Mesenchymal stem cell (in vitro differentiated cells and primary cell): ENCODE data around the gene ANP32A.
"Not testable (repeated sequence)": the region's sequence is repeated elsewhere in the genome, so short reads cannot be mapped to it uniquely, and the experiment has no call there.

ENCODE experiments used
- DNase-seq: peaks from one replicate; pipeline ENCODE4 v3.0.0-alpha.2; 2013
- H2AFZ ChIP-seq: one replicate; pipeline ENCODE4 v1.6.1; 2013; ENCODE audit warnings: low read depth, mild to moderate bottlenecking, control low read depth, inconsistent platforms, low read length, moderate library complexity
- H2AK5ac ChIP-seq: 2 replicates; pipeline ENCODE4 v1.6.1; 2013; ENCODE audit warnings: low read length, moderate library complexity, mild to moderate bottlenecking, inconsistent platforms; ENCODE audit not compliant: severe bottlenecking
- H2BK120ac ChIP-seq: one replicate; pipeline ENCODE4 v1.6.1; 2013; ENCODE audit warnings: low read depth, mild to moderate bottlenecking, inconsistent platforms, low read length, moderate library complexity
- H2BK12ac ChIP-seq, 2 experiments: one replicate each; pipeline ENCODE4 v1.6.1; 2013; ENCODE audit warnings: inconsistent platforms in 2 of 2, low read length in 2 of 2, mild to moderate bottlenecking in 2 of 2, moderate library complexity in 2 of 2, control low read depth in 1 of 2
- H2BK15ac ChIP-seq: one replicate; pipeline ENCODE4 v1.6.1; 2013; ENCODE audit warnings: mild to moderate bottlenecking, low read depth, inconsistent platforms; ENCODE audit not compliant: poor library complexity, severe bottlenecking
- H2BK5ac ChIP-seq: 2 replicates; pipeline ENCODE4 v1.6.1; 2013; ENCODE audit warnings: low read depth, mild to moderate bottlenecking, low read length, control low read depth, inconsistent platforms; ENCODE audit not compliant: poor library complexity, severe bottlenecking
- H3K14ac ChIP-seq, 2 experiments: one replicate each; pipeline ENCODE4 v1.6.1; 2013; ENCODE audit warnings: inconsistent platforms in 2 of 2, low read length in 2 of 2, control low read depth in 1 of 2, mild to moderate bottlenecking in 1 of 2, moderate library complexity in 1 of 2
- H3K18ac ChIP-seq, 2 experiments: one replicate each; pipeline ENCODE4 v1.6.1; 2013; ENCODE audit warnings: inconsistent platforms in 2 of 2, low read length in 2 of 2, control low read depth in 1 of 2, low read depth in 1 of 2, mild to moderate bottlenecking in 1 of 2
- H3K23ac ChIP-seq, 2 experiments: one replicate each; pipeline ENCODE4 v1.6.1; 2013; ENCODE audit warnings: inconsistent platforms in 2 of 2, low read length in 2 of 2, mild to moderate bottlenecking in 2 of 2, moderate library complexity in 2 of 2, control low read depth in 1 of 2
- H3K27ac ChIP-seq: 2 replicates; pipeline ENCODE4 v1.5.1; 2013; ENCODE audit warnings: mild to moderate bottlenecking, moderate library complexity, low read length, control low read depth, inconsistent platforms; ENCODE audit not compliant: poor library complexity, severe bottlenecking
- H3K27me3 ChIP-seq, 2 experiments: 2 replicates each; pipeline versions ENCODE4 v1.6.1 to v1.7.0; 2013; ENCODE audit warnings: low read length in 2 of 2, mild to moderate bottlenecking in 2 of 2, moderate library complexity in 2 of 2, control low read depth in 1 of 2, inconsistent platforms in 1 of 2; ENCODE audit not compliant: control insufficient read depth in 1 of 2, insufficient read depth in 1 of 2
- H3K36me3 ChIP-seq, 2 experiments: 2 replicates each; pipeline versions ENCODE4 v1.6.1 to v1.7.0; 2013; ENCODE audit warnings: low read length in 2 of 2, control low read depth in 1 of 2, inconsistent platforms in 1 of 2, low read depth in 1 of 2, mild to moderate bottlenecking in 1 of 2; ENCODE audit not compliant: insufficient read depth in 2 of 2, control insufficient read depth in 1 of 2
- H3K4ac ChIP-seq, 2 experiments: one replicate each; pipeline ENCODE4 v1.6.1; 2013; ENCODE audit warnings: inconsistent platforms in 2 of 2, low read length in 2 of 2, mild to moderate bottlenecking in 2 of 2, moderate library complexity in 2 of 2, control low read depth in 1 of 2, low read depth in 1 of 2
- H3K4me1 ChIP-seq: 2 replicates; pipeline ENCODE4 v1.6.1; 2013; ENCODE audit warnings: low read depth, low read length, control low read depth; ENCODE audit not compliant: control insufficient read depth, insufficient read depth
- H3K4me2 ChIP-seq: 2 replicates; pipeline ENCODE4 v1.6.1; 2013; ENCODE audit warnings: low read length, mild to moderate bottlenecking, inconsistent platforms; ENCODE audit not compliant: poor library complexity, severe bottlenecking
- H3K4me3 ChIP-seq, 2 experiments: 2 replicates each; pipeline versions ENCODE4 v1.5.1 to v1.7.0; 2013; ENCODE audit warnings: low read length in 2 of 2, mild to moderate bottlenecking in 2 of 2, control low read depth in 1 of 2, low read depth in 1 of 2; ENCODE audit not compliant: insufficient read depth in 1 of 2
- H3K79me1 ChIP-seq: replicated peaks from 2 replicates; pipeline ENCODE4 v1.6.1; 2013; ENCODE audit warnings: mild to moderate bottlenecking, control low read depth, low read length, inconsistent platforms; ENCODE audit not compliant: poor library complexity, severe bottlenecking
- H3K9ac ChIP-seq: 2 replicates; pipeline ENCODE4 v1.7.0; 2013; ENCODE audit warnings: mild to moderate bottlenecking, low read length, moderate library complexity
- H3K9me3 ChIP-seq: 2 replicates; pipeline ENCODE4 v1.7.0; 2013; ENCODE audit warnings: mild to moderate bottlenecking, low read length; ENCODE audit not compliant: control insufficient read depth
- H4K8ac ChIP-seq: one replicate; pipeline ENCODE4 v1.6.1; 2013; ENCODE audit warnings: inconsistent platforms, mild to moderate bottlenecking, low read length, moderate library complexity
- H4K91ac ChIP-seq: one replicate; pipeline ENCODE4 v1.6.1; 2013; ENCODE audit warnings: mild to moderate bottlenecking, low read length, inconsistent platforms
- WGBS: methylation state at CpG from one replicate; pipeline ENCODE4 v1.1.7; 2013; ENCODE audit warnings: mixed read lengths; 5-methylcytosine and 5-hydroxymethylcytosine counted together

The ANP32A gene

GRCh38 chr15:68759982-68760579 is 60.6 kb downstream of the ANP32A start:
- not testable (repeated sequence) for H2BK15ac ChIP-seq, H2BK5ac ChIP-seq, H3K4me2 ChIP-seq, DNase-seq, H2BK120ac ChIP-seq, H2AFZ ChIP-seq, H4K8ac ChIP-seq, H3K9me3 ChIP-seq, H3K9ac ChIP-seq, H4K91ac ChIP-seq, H3K36me3 ChIP-seq, H3K4ac ChIP-seq, H3K27ac ChIP-seq, H3K23ac ChIP-seq, H3K14ac ChIP-seq, H3K79me1 ChIP-seq, H2BK12ac ChIP-seq, H3K4me1 ChIP-seq, H3K4me3 ChIP-seq, H3K18ac ChIP-seq, H2AK5ac ChIP-seq
- 93% methylated on average over 1 of the region's 1 CpG for WGBS
- peaks cover 6 to 15% of the 10 kb centered on the region in 2 experiments for H3K27me3 ChIP-seq

GRCh38 chr15:68755731-68756130 is 65.0 kb downstream of the ANP32A start:
- H3K18ac ChIP-seq, result no peak overlapping the region
- H3K27ac ChIP-seq, result no peak overlapping the region
- H3K4me2 ChIP-seq, result no peak overlapping the region
- no peaks in the 10 kb centered on the region for H3K4me1 ChIP-seq
- no peak overlapping the region for H3K4me3 ChIP-seq
- H4K8ac ChIP-seq, result no peak overlapping the region
- H3K36me3 ChIP-seq, result no peaks in the 10 kb centered on the region
- peaks cover 6 to 21% of the 10 kb centered on the region in 2 experiments for H3K27me3 ChIP-seq
- H2BK15ac ChIP-seq, result no peak overlapping the region
- no peaks in the 10 kb centered on the region for H3K79me1 ChIP-seq
- no peak overlapping the region for H2AK5ac ChIP-seq
- no peak overlapping the region for H3K9ac ChIP-seq
- no peak overlapping the region for H3K14ac ChIP-seq
- no peak overlapping the region for H2BK12ac ChIP-seq
- H3K23ac ChIP-seq, result no peak overlapping the region
- no peaks in the 10 kb centered on the region for H3K9me3 ChIP-seq
- no peak for DNase-seq
- 88% methylated on average over 1 of the region's 2 CpGs for WGBS
- no peak overlapping the region for H2BK120ac ChIP-seq
- no peak overlapping the region for H2AFZ ChIP-seq
- no peak overlapping the region for H4K91ac ChIP-seq
- no peak overlapping the region for H2BK5ac ChIP-seq
- no peak overlapping the region for H3K4ac ChIP-seq

GRCh38 chr15:68751622-68752021 is 69.1 kb downstream of the ANP32A start:
- Histone ChIP-seq H3K4me2 (no peak overlapping the region), H2BK15ac (no peak overlapping the region), H2BK5ac (no peak overlapping the region), H3K27me3 (peaks cover 6 to 24% of the 10 kb centered on the region in 2 experiments), H3K23ac (no peak overlapping the region), H2AK5ac (no peak overlapping the region), H3K18ac (no peak overlapping the region), H2AFZ (no peak overlapping the region), H2BK120ac (no peak overlapping the region), H4K8ac (no peak overlapping the region), H3K36me3 (no peaks in the 10 kb centered on the region), H3K9me3 (no peaks in the 10 kb centered on the region), H3K9ac (no peak overlapping the region), H3K27ac (no peak overlapping the region), H3K4ac (no peak overlapping the region), H3K4me3 (no peak overlapping the region), H3K14ac (no peak overlapping the region), H4K91ac (no peak overlapping the region), H3K4me1 (no peaks in the 10 kb centered on the region), H2BK12ac (no peak overlapping the region), H3K79me1 (no peaks in the 10 kb centered on the region)
- DNase-seq, result no peak

- H4K91ac ChIP-seq, result no peak overlapping the region
Measured at GRCh38 chr15:68749793-68750192, 70.9 kb downstream of the ANP32A start.

More at GRCh38 chr15:68749793-68750192, 70.9 kb downstream of the ANP32A start:
- Histone ChIP-seq H2BK15ac (no peak overlapping the region), H3K18ac (no peak overlapping the region), H3K36me3 (no peaks in the 10 kb centered on the region), H2AK5ac (no peak overlapping the region), H3K4me2 (no peak overlapping the region), H3K27me3 (peaks cover 0 to 10% of the 10 kb centered on the region in 2 experiments), H2BK12ac (no peak overlapping the region), H3K79me1 (no peaks in the 10 kb centered on the region), H3K23ac (no peak overlapping the region), H2AFZ (no peak overlapping the region), H3K27ac (no peak overlapping the region), H3K4me1 (no peaks in the 10 kb centered on the region), H3K4me3 (no peak overlapping the region), H3K9ac (no peak overlapping the region), H3K14ac (no peak overlapping the region), H2BK5ac (no peak overlapping the region), H3K4ac (no peak overlapping the region), H4K8ac (no peak overlapping the region), H2BK120ac (no peak overlapping the region), H3K9me3 (no peaks in the 10 kb centered on the region)
- DNase-seq, result no peak
- 82% methylated on average over 2 of the region's 2 CpGs for WGBS
